Activated CD4-positive, alpha-beta T cell treated with anti-CD3 and anti-CD28 coated beads for 36 hours (primary cell): ENCODE data around the gene IFI27L2. TPM values are rescaled to one million over a fixed set of nuclear protein-coding genes. Genes with fewer than 3 reads are reported as not detected.
A peak's percentile ranks its signal among the peaks of the same experiment; 100 is the strongest.

Experiments used
- ATAC-seq: fragments of 200-7000 bp; cut with Tn5 transposase; one replicate; pipeline ENCODE4 v1.10.0; 2021; ENCODE audit warnings: mild to moderate bottlenecking, moderate library complexity
- CTCF ChIA-PET: fragments of 350-600 bp; sonication (Branson Sonifier 250); formaldehyde crosslinking; loops from one replicate; lab custom pipeline; 2021; ENCODE audit warnings: antibody characterized with exemption; lab: Charles Lee
- POLR2A ChIA-PET: fragments of 350-600 bp; sonication (Branson Sonifier 250); formaldehyde crosslinking; loops from one replicate; lab custom pipeline; 2021; ENCODE audit warnings: antibody characterized with exemption, inconsistent platforms; lab: Charles Lee
- DNase-seq: peaks from one replicate; pipeline ENCODE4 v3.0.0-alpha.2; 2020
- H3K27ac Mint-ChIP-seq: one replicate; pipeline ENCODE4 v1.8.0; 2021; ENCODE audit warnings: mixed read lengths
- H3K27me3 Mint-ChIP-seq: one replicate; pipeline ENCODE4 v1.8.0; 2021; ENCODE audit warnings: mixed read lengths
- H3K36me3 Mint-ChIP-seq: one replicate; pipeline ENCODE4 v1.8.0; 2021; ENCODE audit warnings: low read depth, mixed read lengths
- H3K4me1 Mint-ChIP-seq: one replicate; pipeline ENCODE4 v1.8.0; 2021; ENCODE audit warnings: mixed read lengths
- H3K4me3 Mint-ChIP-seq: one replicate; pipeline ENCODE4 v1.8.0; 2021; ENCODE audit warnings: mild to moderate bottlenecking, moderate library complexity, mixed read lengths
- H3K9me3 Mint-ChIP-seq: one replicate; pipeline ENCODE4 v1.8.0; 2021; ENCODE audit warnings: low read depth, mixed read lengths
- intact Hi-C, 2 experiments: fragments of 100-400 bp; cut with DNase I in 1 of 2; cut with micrococcal nuclease in 1 of 2; formaldehyde crosslinking; loops; one replicate each; pipeline versions ENCODE4 v1.14.2 to v1.15.1; 2022 to 2024; cut with DNase I, micrococcal nuclease
- total RNA-seq, 2 experiments: library from RNA; stranded (reverse); gene quantifications; one replicate each; pipeline ENCODE4 v1.2.3, GENCODE V29; 2021

The IFI27L2 gene
- total RNA-seq, 2 experiments from 2014 or later = 57.3 to 66.9 TPM

DNA sequence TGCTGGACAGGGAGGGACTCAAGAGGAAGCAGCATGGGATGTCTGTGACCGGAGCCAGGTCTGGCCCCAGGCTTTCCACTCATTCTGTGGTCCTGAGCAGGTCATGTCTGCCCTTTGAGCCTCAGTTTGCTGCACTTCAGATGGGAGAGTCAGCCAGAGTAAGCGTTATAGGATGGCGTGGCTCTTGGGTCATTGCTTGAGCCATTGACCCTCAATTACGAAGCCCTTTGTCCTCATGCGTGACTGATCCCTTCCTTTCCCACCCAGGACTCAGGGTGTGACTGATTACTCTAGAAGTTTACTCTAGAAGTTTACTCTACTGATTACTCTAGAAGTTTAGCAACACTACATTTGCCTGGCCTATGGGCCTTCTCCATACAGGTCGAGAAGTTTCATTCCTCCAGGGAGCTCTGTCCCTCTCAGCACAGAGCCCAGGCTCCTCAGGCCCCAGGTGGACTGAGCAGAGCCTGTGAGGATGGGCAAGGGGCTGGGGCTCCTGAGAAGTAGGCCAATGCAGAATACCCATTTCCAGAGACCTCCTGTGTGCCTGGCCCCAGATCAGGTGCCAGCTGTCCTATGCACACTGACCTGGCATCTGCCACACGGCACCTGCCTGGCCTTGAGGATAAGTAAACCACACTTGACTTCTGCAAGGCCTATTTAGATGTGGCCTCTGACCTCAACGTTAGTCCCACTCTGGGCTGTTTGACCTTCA is 26.5 kb downstream of the IFI27L2 start:
- CTCF ChIA-PET = interaction anchor here (0.7 to 0.9 kb wide), 2 partner anchors 34 to 394 kb away, joined by 3 to 4 read pairs; no protein-coding TSS in a partner anchor
- DNase-seq = no peak
- intact Hi-C loops = no loop called here
- POLR2A ChIA-PET = no interaction called here
- no peak overlapping the region for H3K4me3 Mint-ChIP-seq
- no peaks in the 10 kb centered on the region for H3K36me3 Mint-ChIP-seq
- ATAC-seq = no peak
- no peaks in the 10 kb centered on the region for H3K27me3 Mint-ChIP-seq
- H3K9me3 Mint-ChIP-seq = no peaks in the 10 kb centered on the region
- H3K4me1 Mint-ChIP-seq = no peaks in the 10 kb centered on the region
- no peak overlapping the region for H3K27ac Mint-ChIP-seq

DNA sequence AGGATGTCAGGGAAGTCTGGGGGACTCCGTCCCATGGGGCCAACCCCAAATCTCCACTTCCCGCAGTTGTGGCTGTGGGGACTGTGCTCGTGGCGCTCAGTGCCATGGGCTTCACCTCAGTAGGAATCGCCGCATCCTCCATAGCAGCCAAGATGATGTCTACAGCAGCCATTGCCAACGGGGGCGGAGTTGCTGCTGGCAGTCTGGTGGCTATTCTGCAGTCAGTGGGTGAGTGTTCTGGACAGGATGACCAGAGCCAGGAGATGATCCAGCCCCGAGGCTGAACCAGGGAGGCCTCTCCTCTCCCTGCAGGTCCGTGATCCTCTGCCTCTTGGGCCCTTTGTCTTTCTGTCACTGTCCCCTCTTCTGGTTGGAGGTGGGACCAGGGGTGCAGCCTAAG is 27.7 kb downstream of the IFI27L2 start:
- POLR2A ChIA-PET = no interaction called here
- H3K4me3 Mint-ChIP-seq = no peak overlapping the region
- H3K36me3 Mint-ChIP-seq = no peaks in the 10 kb centered on the region
- H3K9me3 Mint-ChIP-seq = no peaks in the 10 kb centered on the region
- no peak for DNase-seq
- H3K4me1 Mint-ChIP-seq = no peaks in the 10 kb centered on the region
- intact Hi-C loops = no loop called here
- no peak for ATAC-seq
- H3K27ac Mint-ChIP-seq = no peak overlapping the region
- H3K27me3 Mint-ChIP-seq = no peaks in the 10 kb centered on the region
- CTCF ChIA-PET = no interaction called here

DNA sequence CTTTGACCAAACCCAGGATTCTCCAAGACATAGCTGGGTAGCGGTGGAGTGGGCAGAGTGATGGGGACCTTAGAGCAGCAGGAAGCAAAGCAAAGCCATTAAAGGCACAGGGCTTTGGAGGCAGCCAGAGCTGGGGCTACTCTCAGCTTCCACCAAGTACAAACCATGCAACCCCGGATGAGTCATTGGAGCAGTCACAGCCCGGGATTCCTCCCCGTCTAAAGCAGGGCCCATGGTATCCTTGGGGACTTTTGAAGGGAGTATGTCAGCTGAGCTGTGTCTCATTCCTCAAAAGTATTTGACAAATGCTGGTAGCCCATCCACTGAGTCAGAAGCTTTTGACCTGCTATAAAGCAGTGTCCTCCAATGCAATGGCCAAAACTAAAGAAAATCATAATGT is 28.6 kb downstream of the IFI27L2 start:
- Mint-ChIP-seq H3K36me3 (no peaks in the 10 kb centered on the region), H3K4me1 (no peaks in the 10 kb centered on the region), H3K27ac (no peak overlapping the region), H3K9me3 (no peaks in the 10 kb centered on the region), H3K27me3 (no peaks in the 10 kb centered on the region), H3K4me3 (no peak overlapping the region)
- ATAC-seq = no peak
- ChIA-PET CTCF (interaction anchor here (0.6 to 1.9 kb wide), 5 partner anchors 34 to 169 kb away, joined by 3 to 6 read pairs (median 3); no protein-coding TSS in a partner anchor), POLR2A (no interaction called here)
- DNase-seq = no peak
- intact Hi-C loops = no loop called here

DNA sequence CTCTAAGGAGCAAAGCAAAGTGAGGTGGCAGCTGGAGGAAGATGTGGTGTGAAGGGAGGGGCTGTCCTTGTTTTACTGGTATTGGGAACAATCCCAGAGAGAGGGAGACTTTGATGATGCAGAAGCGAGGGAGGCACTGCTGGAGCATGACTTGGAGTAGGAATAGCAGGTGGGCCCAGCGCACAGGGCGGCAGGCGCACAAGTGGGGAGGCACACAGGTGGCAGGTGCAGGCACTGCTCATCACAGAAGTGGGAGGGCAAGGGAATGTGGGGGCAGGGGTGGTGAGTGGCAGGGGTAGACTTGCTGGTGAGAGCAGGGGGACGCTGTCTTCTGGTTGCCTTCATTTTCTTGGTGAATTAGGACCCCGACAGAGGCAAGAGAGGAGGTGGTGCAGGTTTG is 30.4 kb downstream of the IFI27L2 start:
- no peak overlapping the region for H3K4me3 Mint-ChIP-seq
- CTCF ChIA-PET = interaction anchor here (1.1 to 1.6 kb wide), 2 partner anchors 128 to 159 kb away, joined by 3 to 8 read pairs; no protein-coding TSS in a partner anchor
- DNase-seq (no peak), ATAC-seq (no peak)
- POLR2A ChIA-PET = no interaction called here
- intact Hi-C loops = no loop called here
- H3K9me3 Mint-ChIP-seq = no peaks in the 10 kb centered on the region
- H3K36me3 Mint-ChIP-seq = no peaks in the 10 kb centered on the region
- H3K27me3 Mint-ChIP-seq = no peaks in the 10 kb centered on the region
- no peak overlapping the region for H3K27ac Mint-ChIP-seq
- H3K4me1 Mint-ChIP-seq = no peaks in the 10 kb centered on the region

DNA sequence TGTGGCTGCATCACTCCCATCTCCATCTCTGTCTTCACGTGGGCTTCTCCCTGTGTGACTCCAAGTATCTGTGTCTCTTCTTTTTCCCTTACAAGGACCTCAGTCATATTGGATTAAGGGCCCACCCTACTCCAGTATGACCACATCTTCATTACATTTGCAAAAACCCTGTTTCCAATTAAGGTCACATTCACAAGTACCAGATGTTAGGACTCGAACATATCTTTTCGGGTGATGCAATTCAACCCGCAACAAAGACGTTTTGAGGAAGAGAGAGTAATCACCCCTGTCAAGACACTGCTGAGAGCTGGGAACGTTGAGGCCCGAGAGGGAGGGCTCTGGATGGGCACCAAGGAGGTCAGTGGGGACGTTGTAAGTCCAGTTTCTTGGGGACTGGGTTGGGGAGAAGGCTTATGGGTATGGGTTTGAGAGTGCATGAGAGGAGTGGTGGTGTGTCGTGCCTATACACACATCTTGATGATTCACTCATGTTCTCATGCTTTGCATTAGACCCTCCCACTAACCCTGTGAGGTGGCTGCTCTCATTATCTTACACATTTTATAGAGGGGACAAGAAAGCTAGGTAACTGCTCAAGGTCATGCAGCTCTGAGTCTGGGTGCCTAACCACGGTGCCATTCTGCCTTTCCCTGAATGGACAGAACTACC is 30.9 kb downstream of the IFI27L2 start:
- ATAC-seq (no peak), DNase-seq (no peak)
- no peak overlapping the region for H3K4me3 Mint-ChIP-seq
- CTCF ChIA-PET = interaction anchor here (1.6 kb wide), 1 partner anchor 159 kb away, joined by 8 read pairs; no protein-coding TSS in a partner anchor
- intact Hi-C loops = no loop called here
- H3K27me3 Mint-ChIP-seq = no peaks in the 10 kb centered on the region
- POLR2A ChIA-PET = no interaction called here
- no peak overlapping the region for H3K27ac Mint-ChIP-seq
- no peaks in the 10 kb centered on the region for H3K36me3 Mint-ChIP-seq
- H3K9me3 Mint-ChIP-seq = no peaks in the 10 kb centered on the region
- H3K4me1 Mint-ChIP-seq = no peaks in the 10 kb centered on the region

DNA sequence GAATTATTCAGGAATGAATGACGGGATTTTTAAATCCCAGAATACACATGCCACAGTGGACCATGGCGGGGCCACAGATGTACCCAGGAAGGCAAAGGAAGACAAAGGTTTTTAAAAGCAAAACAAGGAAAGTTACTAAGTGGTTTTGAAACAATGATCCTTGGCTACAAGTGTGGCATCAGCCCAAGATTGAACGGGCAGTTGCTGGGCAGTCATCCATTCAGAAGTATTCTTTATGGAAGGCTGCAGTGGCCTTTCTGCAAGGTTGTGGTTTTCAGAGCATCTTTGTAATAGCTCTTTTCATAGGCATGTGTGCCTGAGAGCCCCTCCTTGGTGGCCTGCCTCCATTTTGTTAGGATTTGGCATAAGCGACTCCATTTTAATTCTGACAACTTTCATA is 32.3 kb downstream of the IFI27L2 start:
- ATAC-seq = no peak
- no peaks in the 10 kb centered on the region for H3K9me3 Mint-ChIP-seq
- H3K27me3 Mint-ChIP-seq = no peaks in the 10 kb centered on the region
- H3K36me3 Mint-ChIP-seq = no peaks in the 10 kb centered on the region
- no peaks in the 10 kb centered on the region for H3K4me1 Mint-ChIP-seq
- no peak for DNase-seq
- no peak overlapping the region for H3K4me3 Mint-ChIP-seq
- intact Hi-C loops = no loop called here
- POLR2A ChIA-PET = no interaction called here
- CTCF ChIA-PET = no interaction called here
- H3K27ac Mint-ChIP-seq = no peak overlapping the region

DNA sequence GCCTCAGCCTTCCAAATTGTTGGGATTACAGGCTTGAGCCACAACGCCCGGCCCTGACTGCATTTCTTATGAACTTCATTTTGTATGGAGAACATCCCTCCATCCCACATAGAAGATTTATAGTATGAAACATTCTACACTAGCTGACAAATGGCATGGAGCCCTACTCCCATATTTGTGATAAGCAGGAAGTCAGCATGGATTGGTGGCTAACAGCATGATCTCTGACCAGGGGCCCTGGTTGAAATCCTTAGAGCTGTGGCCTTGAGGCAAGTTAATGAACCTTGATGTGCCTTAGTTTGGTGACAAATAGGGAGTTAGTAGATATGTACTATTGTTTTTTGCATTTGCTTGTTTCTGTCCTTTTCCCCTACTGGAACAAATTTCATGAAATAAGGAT is 36.0 kb downstream of the IFI27L2 start:
- Mint-ChIP-seq H3K9me3 (no peaks in the 10 kb centered on the region), H3K4me1 (no peaks in the 10 kb centered on the region), H3K27me3 (no peaks in the 10 kb centered on the region), H3K36me3 (no peaks in the 10 kb centered on the region), H3K27ac (no peak overlapping the region), H3K4me3 (no peak overlapping the region)
- ChIA-PET POLR2A (no interaction called here), CTCF (no interaction called here)
- ATAC-seq (no peak), DNase-seq (no peak)
- intact Hi-C loops = no loop called here

DNA sequence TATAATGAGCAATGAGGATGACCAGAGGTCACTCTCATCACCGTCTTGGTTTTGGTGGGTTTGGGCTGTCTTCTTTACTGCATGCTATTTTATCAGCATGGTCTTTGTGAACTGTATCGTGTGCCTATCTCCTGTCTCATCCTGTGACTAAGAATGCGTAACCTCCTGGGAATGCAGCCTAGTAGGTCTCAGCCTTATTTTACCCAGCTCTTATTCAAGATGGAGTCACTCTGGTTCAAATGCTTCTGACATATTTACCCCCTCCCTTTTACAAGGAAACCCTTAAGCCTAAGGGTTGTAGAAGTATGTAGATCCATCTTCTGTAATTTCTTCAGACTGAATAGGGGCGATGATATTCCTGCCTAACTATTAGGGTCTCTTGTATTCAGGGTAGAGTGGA is 39.9 kb downstream of the IFI27L2 start:
- ChIA-PET POLR2A (no interaction called here), CTCF (interaction anchor here (1.0 kb wide), 1 partner anchor 8 kb away, joined by 4 read pairs; the partner anchor contains the start of genes DDX24 and IFI27L1)
- intact Hi-C loops = no loop called here
- Mint-ChIP-seq H3K27ac (no peak overlapping the region), H3K9me3 (no peaks in the 10 kb centered on the region), H3K36me3 (no peaks in the 10 kb centered on the region), H3K4me1 (no peaks in the 10 kb centered on the region), H3K4me3 (no peak overlapping the region), H3K27me3 (no peaks in the 10 kb centered on the region)
- DNase-seq = no peak
- ATAC-seq = no peak

DNA sequence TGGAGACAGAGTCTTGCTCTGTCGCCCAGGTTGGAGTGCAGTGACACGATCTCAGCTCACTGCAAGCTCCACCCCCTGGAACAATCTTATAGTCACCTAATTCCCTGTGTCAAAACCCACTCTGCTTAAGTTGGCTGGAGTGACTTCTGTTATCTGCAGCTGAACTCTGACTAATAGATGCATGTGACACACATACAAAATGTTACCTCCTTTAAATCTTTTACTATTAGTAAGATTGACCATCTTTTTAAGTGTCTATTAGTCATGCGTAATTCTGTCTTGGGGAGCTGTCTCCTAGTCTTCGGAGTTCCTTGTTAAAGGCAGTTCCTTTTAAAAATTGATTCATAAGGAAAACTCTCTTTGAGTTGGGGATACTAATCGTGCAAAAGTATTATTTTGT is 40.9 kb downstream of the IFI27L2 start:
- Mint-ChIP-seq H3K4me3 (no peak overlapping the region), H3K27ac (no peak overlapping the region), H3K9me3 (no peaks in the 10 kb centered on the region), H3K27me3 (no peaks in the 10 kb centered on the region), H3K36me3 (no peaks in the 10 kb centered on the region), H3K4me1 (no peaks in the 10 kb centered on the region)
- intact Hi-C loops = no loop called here
- no peak for DNase-seq
- ChIA-PET CTCF (no interaction called here), POLR2A (no interaction called here)
- no peak for ATAC-seq

DNA sequence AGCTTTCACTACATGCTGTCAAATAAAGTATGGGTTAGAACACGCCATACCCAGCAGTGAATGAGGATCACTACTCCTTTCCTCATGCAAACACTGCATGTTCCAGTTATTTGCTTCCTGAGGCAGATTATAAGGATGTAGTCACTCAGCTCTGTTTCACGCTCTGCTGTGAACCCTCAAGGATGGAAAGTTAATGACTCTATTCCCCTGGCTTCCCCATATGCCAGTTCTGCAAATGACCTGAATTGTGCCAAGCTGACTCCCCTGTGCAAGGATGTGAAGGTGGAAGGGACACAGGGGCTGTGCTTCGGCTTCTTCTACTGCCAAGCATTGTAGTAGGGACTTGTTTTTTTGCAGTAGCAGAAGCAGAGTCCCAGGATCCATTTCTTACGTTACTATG is 41.5 kb downstream of the IFI27L2 start:
- ATAC-seq = no peak
- H3K27me3 Mint-ChIP-seq = no peaks in the 10 kb centered on the region
- DNase-seq = no peak

DNA sequence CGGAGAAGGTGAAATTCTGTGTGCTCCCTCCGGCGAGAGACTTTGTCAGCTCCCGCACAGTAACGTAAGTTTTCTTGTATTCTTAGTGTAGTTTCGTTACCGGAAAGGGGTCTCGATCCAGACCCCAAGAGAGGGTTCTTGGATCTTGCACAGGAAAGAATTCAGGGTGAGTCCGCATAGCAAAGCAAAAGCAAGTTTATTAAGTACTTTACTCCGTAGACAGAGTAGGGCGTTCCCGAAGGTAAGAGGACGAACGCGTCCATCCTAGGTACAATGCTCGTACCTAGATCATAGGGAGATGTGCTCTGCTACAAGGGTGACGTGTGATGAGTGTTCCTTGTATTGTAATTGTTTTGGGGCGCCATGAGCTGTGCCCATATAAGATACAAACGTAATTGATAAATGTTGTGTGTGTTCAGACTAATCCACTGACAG is 48.0 kb downstream of the IFI27L2 start:
- POLR2A ChIA-PET = interaction anchor here (0.6 to 1.6 kb wide), 7 partner anchors 28 to 1456 kb away, joined by 3 to 6 read pairs (median 3); partner anchors contain the start of gene IFI27L2
- peaks cover 43% of the 10 kb centered on the region for H3K4me1 Mint-ChIP-seq
- DNase-seq (peak; percentile 24), ATAC-seq (peak; percentile 49)
- peaks cover 42% of the 10 kb centered on the region for H3K36me3 Mint-ChIP-seq
- intact Hi-C loops = loop anchor here (1.0 to 5.0 kb wide), 9 partner anchors 48 to 1451 kb away; partner anchors contain the start of genes IFI27L2 (in 2 of the 2), OTUB2 (in 2 of the 2), PPP4R4 (in 2 of the 2) and BTBD7 (in 1 of the 2)
- peak overlapping the region; percentile 99 for H3K4me3 Mint-ChIP-seq
- no peaks in the 10 kb centered on the region for H3K27me3 Mint-ChIP-seq
- CTCF ChIA-PET = interaction anchor here (0.6 to 4.6 kb wide), 12 partner anchors 9 to 142 kb away, joined by 3 to 24 read pairs (median 4); partner anchors contain the start of gene OTUB2
- peak overlapping the region; percentile 92 for H3K27ac Mint-ChIP-seq
- no peaks in the 10 kb centered on the region for H3K9me3 Mint-ChIP-seq

More for the DNA sequence above, 41.5 kb downstream of the IFI27L2 start:
- Mint-ChIP-seq H3K4me1 (peaks cover 4% of the 10 kb centered on the region), H3K4me3 (no peak overlapping the region), H3K9me3 (no peaks in the 10 kb centered on the region), H3K27ac (no peak overlapping the region), H3K36me3 (peaks cover 5% of the 10 kb centered on the region)
- intact Hi-C loops = no loop called here
- ChIA-PET CTCF (no interaction called here), POLR2A (no interaction called here)
